Thoracic aorta (tissue), 2 donors: ENCODE data around the gene CDS2. TPM values are rescaled to one million over a fixed set of nuclear protein-coding genes. Genes with fewer than 3 reads are reported as not detected.
A peak's percentile ranks its signal among the peaks of the same experiment; 100 is the strongest.

ENCODE experiments used
- ATAC-seq: fragments of 150-250 bp; one replicate; pipeline ENCODE4 v1.8.0; 2017; ENCODE audit warnings: low read depth; ENCODE audit not compliant: insufficient number of reproducible peaks, low FRiP score
- DNase-seq: peaks from one replicate; pipeline ENCODE4 v3.0.0-alpha.2; 2020; ENCODE audit warnings: low spot score
- H3K27ac ChIP-seq, 2 donors: fragments of 200-600 bp; sonication (generic); 1 replicate in 1 of 2; 2 replicates in 1 of 2; pipeline ENCODE4 v1.5.1; 2016; ENCODE audit warnings: mild to moderate bottlenecking in 2 of 2, moderate library complexity in 2 of 2
- H3K27me3 ChIP-seq: fragments of 200-600 bp; sonication (generic); replicated peaks from 2 replicates; pipeline ENCODE4 v1.6.0; 2016; ENCODE audit warnings: mild to moderate bottlenecking; ENCODE audit not compliant: insufficient read depth
- H3K36me3 ChIP-seq: fragments of 200-600 bp; sonication (generic); one replicate; pipeline ENCODE4 v1.5.1; 2016
- H3K4me1 ChIP-seq, 2 donors: fragments of 200-600 bp; sonication (generic); 1 replicate in 1 of 2; 2 replicates in 1 of 2; pipeline versions ENCODE4 v1.5.1 to v1.6.0; 2016; ENCODE audit warnings: low read depth in 2 of 2, mild to moderate bottlenecking in 1 of 2; ENCODE audit not compliant: control insufficient read depth in 1 of 2
- H3K4me3 ChIP-seq: fragments of 200-600 bp; sonication (generic); 2 replicates; pipeline ENCODE4 v1.5.1; 2016; ENCODE audit warnings: mild to moderate bottlenecking
- H3K9me3 ChIP-seq: fragments of 200-600 bp; sonication (generic); 2 replicates; pipeline ENCODE4 v1.5.1; 2016
- CTCF ChIP-seq: fragments of 200-600 bp; sonication (generic); IDR thresholded peaks from one replicate; pipeline ENCODE4 v1.5.1; 2019; ENCODE audit warnings: antibody characterized with exemption
- total RNA-seq, 2 donors: library from RNA; depleted of rRNA; stranded (reverse); fragments of >200 nt; gene quantifications; one replicate each; pipeline versions ENCODE4 v1.1.0 to v1.2.3, GENCODE V29; 2016

CDS2 gene
- total RNA-seq, 2 donors from 2014 or later = 63.6 to 85.6 TPM

- Histone ChIP-seq H3K9me3 (no peaks in the 10 kb centered on the region), H3K27ac (no peak overlapping the region), H3K27me3 (no peaks in the 10 kb centered on the region), H3K4me1 (peaks cover 71 to 97% of the 10 kb centered on the region in 2 donors), H3K4me3 (no peak overlapping the region), H3K36me3 (no peaks in the 10 kb centered on the region)
- no peak for ATAC-seq
- no peak for DNase-seq
- no peak for TF ChIP-seq CTCF
Observed at GRCh38 chr20:5146099-5146668, 19.4 kb downstream of the CDS2 start.

GRCh38 chr20:5146871-5147592, 20.2 kb downstream of the CDS2 start:
- peaks cover 66 to 95% of the 10 kb centered on the region in 2 donors for H3K4me1 ChIP-seq

GRCh38 chr20:5148581-5148980, 21.8 kb downstream of the CDS2 start:
- peak overlapping the region; percentile 52 to 81 for H3K27ac ChIP-seq
- peaks cover 65 to 94% of the 10 kb centered on the region in 2 donors for H3K4me1 ChIP-seq
- ATAC-seq (no peak), DNase-seq (no peak)
- TF ChIP-seq CTCF = no peak
- no peaks in the 10 kb centered on the region for H3K9me3 ChIP-seq
- no peaks in the 10 kb centered on the region for H3K36me3 ChIP-seq
- H3K4me3 ChIP-seq = peak overlapping the region; percentile 45
- no peaks in the 10 kb centered on the region for H3K27me3 ChIP-seq

More at GRCh38 chr20:5146871-5147592, 20.2 kb downstream of the CDS2 start:
- ATAC-seq = no peak
- DNase-seq = no peak
- TF ChIP-seq CTCF = no peak
- peak overlapping the region; percentile 18 to 81 for H3K27ac ChIP-seq
- no peak overlapping the region for H3K4me3 ChIP-seq
- H3K27me3 ChIP-seq = no peaks in the 10 kb centered on the region
- H3K36me3 ChIP-seq = no peaks in the 10 kb centered on the region
- H3K9me3 ChIP-seq = no peaks in the 10 kb centered on the region

- Histone ChIP-seq H3K27me3 (no peaks in the 10 kb centered on the region), H3K36me3 (no peaks in the 10 kb centered on the region), H3K27ac (peak overlapping the region; percentile 52 to 81), H3K4me3 (no peak overlapping the region), H3K4me1 (peaks cover 61 to 94% of the 10 kb centered on the region in 2 donors), H3K9me3 (no peaks in the 10 kb centered on the region)
- DNase-seq (no peak), ATAC-seq (no peak)
- TF ChIP-seq CTCF = no peak
Observed at GRCh38 chr20:5149892-5150225, 23.1 kb downstream of the CDS2 start.

GRCh38 chr20:5150226-5151076, 23.6 kb downstream of the CDS2 start:
- ATAC-seq (no peak), DNase-seq (no peak)
- Histone ChIP-seq H3K9me3 (no peaks in the 10 kb centered on the region), H3K27ac (peak overlapping the region; percentile 52 to 81), H3K4me3 (no peak overlapping the region), H3K4me1 (peaks cover 62 to 97% of the 10 kb centered on the region in 2 donors), H3K36me3 (no peaks in the 10 kb centered on the region), H3K27me3 (no peaks in the 10 kb centered on the region)
- no peak for TF ChIP-seq CTCF
